NCI-H226 (cell line): ENCODE measurements around the gene TTYH1.
A peak's percentile ranks its signal among the peaks of the same experiment; 100 is the strongest.

Source experiments
- DNase-seq: peaks from one replicate; pipeline ENCODE4 v3.0.0-alpha.2; 2015

Gene TTYH1

GRCh38 chr19:54424660-54425381, 9.6 kb downstream of the TTYH1 start:
- no peak for DNase-seq

- DNase-seq, result no peak
These were observed 10.1 kb downstream of the TTYH1 start for GRCh38 chr19:54425382-54425723.

GRCh38 chr19:54426291-54426931, 11.1 kb downstream of the TTYH1 start:
- DNase-seq, result no peak

- DNase-seq, result no peak
These were observed 12.3 kb downstream of the TTYH1 start for GRCh38 chr19:54427586-54427985.

- DNase-seq, result no peak
These were observed 13.3 kb downstream of the TTYH1 start for GRCh38 chr19:54428323-54429175.

- DNase-seq, result no peak
These were observed 13.9 kb downstream of the TTYH1 start for GRCh38 chr19:54429176-54429495.

- no peak for DNase-seq
These were observed 14.4 kb downstream of the TTYH1 start for GRCh38 chr19:54429545-54430227.

- DNase-seq, result peak; percentile 29
These were observed 15.3 kb downstream of the TTYH1 start for GRCh38 chr19:54430306-54431254.

GRCh38 chr19:54431255-54431838, 16.1 kb downstream of the TTYH1 start:
- DNase-seq, result peak; percentile 73

GRCh38 chr19:54432144-54432738, 17.0 kb downstream of the TTYH1 start:
- peak; percentile 29 for DNase-seq

- DNase-seq, result no peak
These were observed 18.4 kb downstream of the TTYH1 start for GRCh38 chr19:54433697-54434096.

GRCh38 chr19:54434112-54434872, 19.0 kb downstream of the TTYH1 start:
- DNase-seq, result no peak

- no peak for DNase-seq
These were observed 19.6 kb downstream of the TTYH1 start for GRCh38 chr19:54434873-54435214.

- no peak for DNase-seq
These were observed 20.3 kb downstream of the TTYH1 start for GRCh38 chr19:54435551-54436016.

GRCh38 chr19:54436031-54436523, 20.8 kb downstream of the TTYH1 start:
- DNase-seq, result no peak

GRCh38 chr19:54436628-54437252, 21.5 kb downstream of the TTYH1 start:
- no peak for DNase-seq

- peak; percentile 35 for DNase-seq
These were observed 24.0 kb downstream of the TTYH1 start for GRCh38 chr19:54439174-54439851.

GRCh38 chr19:54440641-54441040, 25.4 kb downstream of the TTYH1 start:
- DNase-seq, result no peak

- no peak for DNase-seq
These were observed 29.5 kb downstream of the TTYH1 start for GRCh38 chr19:54444737-54445136.
